Kidney epithelial cell (primary cell): ENCODE data around the gene HNRNPM. TPM values are rescaled to one million over a fixed set of nuclear protein-coding genes. Genes with fewer than 3 reads are reported as not detected.

Experiments
- DNase-seq: peaks from one replicate; pipeline ENCODE4 v3.0.0-alpha.2; 2010; ENCODE audit warnings: low read depth
- H3K27me3 ChIP-seq: 2 replicates; pipeline ENCODE4 v1.6.0; 2011; ENCODE audit warnings: low read length; ENCODE audit not compliant: control insufficient read depth, insufficient read depth
- H3K36me3 ChIP-seq: 2 replicates; pipeline ENCODE4 v1.5.1; 2011; ENCODE audit warnings: low read length; ENCODE audit not compliant: control insufficient read depth, insufficient read depth
- H3K4me3 ChIP-seq: 2 replicates; pipeline ENCODE4 v1.5.1; 2011; ENCODE audit warnings: low read depth, mild to moderate bottlenecking, control low read depth, low read length
- CTCF ChIP-seq: IDR thresholded peaks from 2 replicates; pipeline ENCODE4 v1.5.1; 2011; ENCODE audit warnings: mild to moderate bottlenecking, moderate library complexity, low read length, control low read depth, inconsistent platforms; ENCODE audit not compliant: insufficient read depth, poor library complexity, severe bottlenecking
- total RNA-seq: library from RNA; depleted of rRNA; stranded (reverse); fragments of >200 nt; gene quantifications from 2 replicates; pipeline ENCODE4 v1.2.3, GENCODE V29; 2015

Gene HNRNPM
- total RNA-seq, 1 donor from 2014 or later, result 115 TPM

DNA sequence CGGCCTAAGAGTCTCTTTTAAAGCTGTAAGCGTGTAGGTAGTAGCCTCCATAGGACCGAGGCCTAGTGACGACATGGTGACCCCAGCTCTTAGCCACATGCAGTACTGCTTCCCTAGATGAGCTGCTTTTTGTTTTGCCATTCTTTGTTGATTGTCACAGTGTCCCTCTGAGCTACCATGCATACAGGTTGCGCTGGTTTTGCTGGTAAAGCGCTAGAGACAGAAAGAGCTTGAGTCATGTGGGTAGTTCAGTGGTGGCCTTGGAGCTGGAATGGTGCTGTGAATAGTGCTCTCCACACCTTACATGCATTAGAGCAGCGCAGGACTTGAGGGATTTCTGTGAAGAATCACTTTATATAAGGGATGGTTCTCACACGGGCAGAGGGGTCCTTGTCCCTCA, 5.1 kb downstream of the HNRNPM start:
- no peak overlapping the region for H3K4me3 ChIP-seq
- H3K27me3 ChIP-seq, result no peaks in the 10 kb centered on the region
- no peak for DNase-seq
- H3K36me3 ChIP-seq, result no peaks in the 10 kb centered on the region
- no peak for TF ChIP-seq CTCF

DNA sequence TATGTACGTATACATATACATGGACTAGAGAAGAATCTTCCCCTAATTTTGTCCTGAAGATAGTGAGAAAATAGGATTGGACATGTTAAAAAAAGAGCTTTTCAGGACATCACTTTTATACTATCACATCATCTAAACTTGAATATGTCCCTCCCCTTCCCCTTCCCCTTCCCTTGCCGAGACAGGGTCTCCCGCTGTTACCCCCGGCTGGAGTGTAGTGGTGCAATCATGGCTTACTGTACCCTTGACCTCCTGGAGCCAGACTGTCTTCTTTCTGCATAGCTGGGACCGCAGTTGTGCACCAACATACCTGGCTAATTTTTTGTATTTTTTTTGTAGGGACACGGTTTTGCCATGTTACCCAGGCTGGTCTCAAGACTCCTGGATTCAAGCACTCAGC, 6.6 kb downstream of the HNRNPM start:
- no peaks in the 10 kb centered on the region for H3K36me3 ChIP-seq

DNA sequence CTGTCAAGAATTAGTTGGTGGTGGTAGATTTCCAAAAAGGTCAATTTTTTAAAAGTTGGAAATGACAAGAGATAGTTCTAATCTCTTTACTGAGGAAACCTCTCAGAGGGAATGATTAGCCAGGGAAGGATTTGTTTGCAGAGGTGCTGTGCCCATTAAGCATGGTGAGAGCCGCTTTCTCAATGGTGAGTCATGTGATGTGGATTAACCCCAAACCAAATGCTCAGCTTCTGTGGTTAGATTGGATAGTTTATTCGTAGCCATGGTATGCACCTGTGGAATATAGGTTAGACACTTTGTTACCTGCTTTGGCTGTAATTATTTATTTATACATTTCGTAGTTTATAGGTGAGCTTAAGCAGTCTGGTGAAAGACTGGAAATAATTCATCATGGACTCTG, 7.1 kb downstream of the HNRNPM start:
- Histone ChIP-seq H3K27me3 (no peaks in the 10 kb centered on the region), H3K36me3 (no peaks in the 10 kb centered on the region), H3K4me3 (no peak overlapping the region)
- no peak for TF ChIP-seq CTCF
- DNase-seq, result peak; percentile 76

More for the DNA sequence above, 6.6 kb downstream of the HNRNPM start:
- Histone ChIP-seq H3K4me3 (no peak overlapping the region), H3K27me3 (no peaks in the 10 kb centered on the region)
- no peak for DNase-seq
- no peak for TF ChIP-seq CTCF

- Histone ChIP-seq H3K36me3 (no peaks in the 10 kb centered on the region), H3K4me3 (no peak overlapping the region), H3K27me3 (no peaks in the 10 kb centered on the region)
- TF ChIP-seq CTCF, result no peak
- no peak for DNase-seq
Measured at GRCh38 chr19:8452446-8453123, 7.8 kb downstream of the HNRNPM start.

- no peak for DNase-seq
- H3K36me3 ChIP-seq, result no peaks in the 10 kb centered on the region
- no peak overlapping the region for H3K4me3 ChIP-seq
- H3K27me3 ChIP-seq, result no peaks in the 10 kb centered on the region
- TF ChIP-seq CTCF, result no peak
Measured at GRCh38 chr19:8453616-8454015, 8.8 kb downstream of the HNRNPM start.

DNA sequence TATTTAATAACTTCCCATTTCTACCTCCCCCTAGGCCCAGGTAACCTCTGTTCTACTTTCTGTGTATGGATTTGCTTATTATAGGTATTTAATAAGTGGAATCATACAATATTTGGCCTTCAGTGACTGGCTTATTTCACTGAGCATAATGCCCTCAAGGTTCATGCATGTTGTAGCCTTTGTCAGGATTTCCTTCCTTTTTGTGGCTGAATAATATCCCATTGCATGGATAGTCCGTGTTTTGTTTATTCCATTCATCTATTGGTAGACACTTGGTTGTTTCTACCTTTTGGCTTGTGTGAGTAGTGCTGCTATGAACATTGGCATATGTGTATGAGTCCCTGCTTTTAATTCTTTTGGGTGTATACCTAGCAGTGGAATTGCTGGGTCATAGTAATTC, 9.4 kb downstream of the HNRNPM start:
- no peak overlapping the region for H3K4me3 ChIP-seq
- H3K36me3 ChIP-seq, result no peaks in the 10 kb centered on the region
- DNase-seq, result no peak
- no peaks in the 10 kb centered on the region for H3K27me3 ChIP-seq
- TF ChIP-seq CTCF, result no peak
